GM03348 (cell line): ENCODE measurements around the gene RANBP3L.
"Not testable (repeated sequence)": the region's sequence is repeated elsewhere in the genome, so short reads cannot be mapped to it uniquely, and the experiment has no call there.

Source experiments
- DNase-seq: peaks from one replicate; pipeline ENCODE4 v3.0.0; 2012; ENCODE audit warnings: low spot score

The RANBP3L gene, protein sequence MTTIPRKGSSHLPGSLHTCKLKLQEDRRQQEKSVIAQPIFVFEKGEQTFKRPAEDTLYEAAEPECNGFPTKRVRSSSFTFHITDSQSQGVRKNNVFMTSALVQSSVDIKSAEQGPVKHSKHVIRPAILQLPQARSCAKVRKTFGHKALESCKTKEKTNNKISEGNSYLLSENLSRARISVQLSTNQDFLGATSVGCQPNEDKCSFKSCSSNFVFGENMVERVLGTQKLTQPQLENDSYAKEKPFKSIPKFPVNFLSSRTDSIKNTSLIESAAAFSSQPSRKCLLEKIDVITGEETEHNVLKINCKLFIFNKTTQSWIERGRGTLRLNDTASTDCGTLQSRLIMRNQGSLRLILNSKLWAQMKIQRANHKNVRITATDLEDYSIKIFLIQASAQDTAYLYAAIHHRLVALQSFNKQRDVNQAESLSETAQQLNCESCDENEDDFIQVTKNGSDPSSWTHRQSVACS

DNA sequence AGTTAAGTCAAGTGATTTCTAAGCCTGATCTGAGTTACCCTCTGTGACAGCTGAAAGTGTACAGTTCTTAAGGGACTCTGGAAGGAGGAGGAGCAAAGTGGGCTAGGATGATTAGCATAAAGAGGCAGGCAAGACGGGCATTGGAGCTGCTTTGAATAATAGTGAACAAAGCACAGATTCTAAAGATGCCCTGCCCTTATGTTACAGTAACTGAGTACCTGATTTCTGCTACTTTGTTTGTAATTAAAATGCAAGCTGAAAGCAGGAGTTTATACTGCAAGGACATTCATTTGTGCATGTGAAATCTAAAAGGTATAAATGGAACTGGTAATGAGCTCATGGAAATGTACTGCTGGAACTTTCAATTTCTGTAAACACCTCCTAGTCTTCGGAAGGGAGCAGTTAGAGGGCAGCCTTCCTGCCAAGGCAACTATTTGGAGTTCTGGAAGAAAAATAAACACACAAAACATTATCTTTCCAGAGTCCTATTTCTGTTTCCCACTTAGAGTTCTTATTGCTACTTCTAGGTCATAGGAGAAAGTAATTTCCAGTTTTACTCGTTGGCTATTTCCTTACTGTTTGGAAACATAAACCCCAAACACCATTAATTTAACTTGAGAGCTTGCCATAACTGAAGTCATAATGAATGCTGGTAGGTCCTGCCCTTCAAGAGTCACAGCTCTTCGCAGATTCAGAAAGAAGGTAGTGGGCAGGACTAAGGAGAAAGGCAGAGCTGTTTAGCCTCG, at the start of gene RANBP3L:
Gene RANBP3L, minus strand, starts transcription at position 45 of the 746 bp plus-strand sequence. CDS start 486 bp downstream, outside the sequence.
- DNase-seq: no peak

- no peak for DNase-seq
Observed at GRCh38 chr5:36346896-36347690, 45.4 kb upstream of the RANBP3L start.

DNA sequence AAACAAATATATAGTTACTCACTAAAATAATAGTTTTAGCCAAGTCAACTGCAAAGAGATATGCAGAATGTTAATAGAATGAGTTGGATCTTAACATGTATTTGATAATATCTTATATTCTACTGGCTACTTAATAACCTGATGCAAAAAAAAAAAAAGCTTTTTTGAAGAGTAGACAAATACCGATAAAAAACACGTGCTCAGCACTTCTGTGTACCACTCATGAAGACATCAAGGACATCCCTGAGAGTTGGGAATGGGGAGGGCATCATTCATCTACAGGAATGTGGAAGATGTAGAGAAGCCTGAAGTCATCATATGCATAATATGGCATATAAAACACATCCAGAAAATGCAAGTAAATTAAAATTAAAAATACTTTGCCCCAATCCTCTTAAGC, 43.2 kb upstream of the RANBP3L start:
- no peak for DNase-seq

GRCh38 chr5:36341720-36342119, 40.0 kb upstream of the RANBP3L start:
- DNase-seq: not testable (repeated sequence)

- DNase-seq: no peak
Observed at GRCh38 chr5:36337597-36337996, 35.9 kb upstream of the RANBP3L start.

DNA sequence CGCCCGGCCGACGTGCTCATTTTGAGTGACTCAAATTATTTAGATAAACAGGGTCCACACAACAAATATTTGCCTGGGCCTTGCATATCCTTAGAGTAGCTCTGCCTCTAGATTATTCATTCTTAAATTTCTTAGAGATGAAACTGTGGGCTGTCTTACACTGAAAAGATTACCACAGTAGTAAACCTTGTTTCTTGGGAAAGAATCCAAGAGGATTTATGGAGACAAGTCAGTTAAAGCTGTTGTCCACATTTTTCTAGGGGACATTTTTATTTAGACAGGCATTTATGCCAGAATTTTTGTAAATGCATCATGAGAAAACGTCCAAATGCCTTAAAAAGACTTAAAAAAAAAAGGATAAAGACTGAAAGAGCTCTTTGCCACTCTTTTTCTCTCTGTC, 32.6 kb upstream of the RANBP3L start:
- DNase-seq: peak; percentile 38

DNA sequence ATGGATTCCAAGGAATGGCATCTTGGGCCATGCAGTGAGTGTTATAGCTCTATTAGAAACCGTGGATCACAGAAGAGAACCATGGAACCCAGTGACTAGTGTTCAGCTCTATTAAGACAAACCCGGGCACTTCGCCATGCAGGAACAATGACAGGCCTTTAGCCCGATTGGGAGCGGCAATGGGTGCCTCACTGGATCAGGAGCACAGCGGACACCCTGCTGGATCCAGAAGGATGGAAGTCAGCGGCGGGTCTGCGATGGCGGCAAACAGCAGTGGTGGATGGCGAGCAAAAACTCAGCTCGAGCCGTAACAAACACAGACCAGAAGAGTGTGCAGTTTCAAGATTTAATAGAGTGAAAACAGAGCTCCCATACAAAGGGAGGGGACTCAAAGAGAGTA, 31.0 kb upstream of the RANBP3L start:
- DNase-seq: not testable (repeated sequence)

GRCh38 chr5:36325196-36325595, 23.5 kb upstream of the RANBP3L start:
- DNase-seq: no peak

GRCh38 chr5:36323926-36324781, 22.5 kb upstream of the RANBP3L start:
- no peak for DNase-seq

- no peak for DNase-seq
Observed at GRCh38 chr5:36312953-36313672, 11.4 kb upstream of the RANBP3L start.

- DNase-seq: no peak
Observed at GRCh38 chr5:36311956-36312355, 10.3 kb upstream of the RANBP3L start.

DNA sequence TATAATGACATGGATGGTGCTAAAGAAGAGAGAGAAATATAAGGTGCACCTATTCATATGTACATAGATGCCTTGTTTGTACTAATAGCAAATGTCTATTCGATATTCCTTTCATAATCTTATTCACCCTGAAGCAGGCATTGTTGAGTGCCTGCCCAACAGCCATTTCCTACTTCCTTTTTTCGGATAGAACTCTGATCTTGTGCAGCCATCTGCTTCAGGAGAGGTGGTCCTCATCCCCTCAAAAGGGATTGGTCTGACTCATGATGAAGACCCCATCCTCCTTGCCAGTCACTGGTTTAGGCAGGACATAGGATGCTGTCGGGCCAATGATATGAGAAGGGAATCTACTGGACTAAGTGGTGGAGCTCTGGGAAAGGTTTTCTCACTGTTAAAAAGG, 8.4 kb upstream of the RANBP3L start:
- DNase-seq: no peak

DNA sequence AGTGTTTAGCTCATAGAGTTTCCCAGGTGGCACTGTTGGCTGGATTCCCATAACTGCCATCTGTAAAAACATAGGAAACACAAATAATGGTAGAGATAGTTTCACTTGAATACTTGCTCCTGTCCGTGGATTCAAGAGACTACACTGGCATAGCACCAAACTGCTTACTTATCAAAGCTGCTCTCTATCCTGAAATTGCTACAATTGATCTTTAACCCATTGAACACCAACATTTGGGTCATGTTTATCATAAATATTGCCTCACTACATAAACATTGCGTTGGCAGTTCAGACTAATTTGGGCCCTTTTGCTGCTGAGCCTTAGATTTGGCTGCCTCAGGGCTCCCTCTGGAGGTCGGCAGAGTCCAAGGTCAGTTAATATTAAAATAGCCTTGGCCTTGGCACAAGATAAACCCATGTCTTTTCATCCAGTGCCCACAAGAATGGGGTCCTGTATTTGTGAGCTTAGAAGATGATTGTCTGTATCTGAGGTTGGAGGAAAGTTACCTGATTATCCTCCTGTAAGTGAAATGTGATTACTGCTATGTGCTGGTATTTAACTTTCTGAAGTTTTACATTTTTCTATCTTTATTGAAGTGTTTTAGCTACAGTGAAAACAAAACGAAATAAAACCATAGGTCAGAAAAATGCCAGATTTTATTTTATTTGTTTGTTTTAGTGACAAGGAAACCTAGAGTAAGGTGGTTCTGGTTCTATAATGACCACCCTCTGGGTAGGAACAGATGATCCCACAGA, 4.0 kb upstream of the RANBP3L start:
- peak; percentile 57 for DNase-seq

DNA sequence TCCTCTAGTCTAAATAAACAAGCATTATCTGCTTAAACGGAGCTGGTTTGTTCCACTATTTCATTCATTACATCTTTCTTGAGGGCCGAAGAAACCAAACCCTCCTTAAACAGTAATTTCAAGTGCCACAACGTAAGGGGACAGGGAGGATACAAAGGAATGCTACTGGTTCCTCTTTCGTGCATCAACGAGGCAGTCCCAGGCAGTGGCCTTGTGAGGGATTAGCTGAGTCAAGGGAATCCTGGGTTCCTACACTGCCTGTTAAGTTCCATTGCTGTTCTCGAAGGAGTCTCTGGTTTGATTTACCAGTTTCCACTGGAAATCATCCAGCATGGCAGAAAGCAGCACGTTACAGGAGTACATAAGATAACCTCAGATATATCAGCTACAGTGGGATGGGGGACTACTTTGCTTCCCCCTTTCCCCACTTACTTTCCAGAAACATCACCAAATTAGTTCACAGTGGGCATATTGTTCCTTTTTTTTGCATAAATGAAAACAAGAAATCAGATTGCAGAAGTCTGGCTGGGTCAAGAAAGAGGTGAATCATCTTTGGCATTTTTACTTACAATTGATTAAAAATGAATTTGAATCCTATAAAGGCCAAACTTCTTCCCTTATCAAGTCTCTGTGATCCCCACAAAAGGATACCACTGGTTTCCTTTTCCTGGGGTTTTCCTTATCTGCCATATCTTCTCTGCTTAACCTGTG, 2.5 kb upstream of the RANBP3L start:
- DNase-seq: no peak

GRCh38 chr5:36300927-36301540, 668 bp downstream of the RANBP3L start:
- peak; percentile 11 for DNase-seq

DNA sequence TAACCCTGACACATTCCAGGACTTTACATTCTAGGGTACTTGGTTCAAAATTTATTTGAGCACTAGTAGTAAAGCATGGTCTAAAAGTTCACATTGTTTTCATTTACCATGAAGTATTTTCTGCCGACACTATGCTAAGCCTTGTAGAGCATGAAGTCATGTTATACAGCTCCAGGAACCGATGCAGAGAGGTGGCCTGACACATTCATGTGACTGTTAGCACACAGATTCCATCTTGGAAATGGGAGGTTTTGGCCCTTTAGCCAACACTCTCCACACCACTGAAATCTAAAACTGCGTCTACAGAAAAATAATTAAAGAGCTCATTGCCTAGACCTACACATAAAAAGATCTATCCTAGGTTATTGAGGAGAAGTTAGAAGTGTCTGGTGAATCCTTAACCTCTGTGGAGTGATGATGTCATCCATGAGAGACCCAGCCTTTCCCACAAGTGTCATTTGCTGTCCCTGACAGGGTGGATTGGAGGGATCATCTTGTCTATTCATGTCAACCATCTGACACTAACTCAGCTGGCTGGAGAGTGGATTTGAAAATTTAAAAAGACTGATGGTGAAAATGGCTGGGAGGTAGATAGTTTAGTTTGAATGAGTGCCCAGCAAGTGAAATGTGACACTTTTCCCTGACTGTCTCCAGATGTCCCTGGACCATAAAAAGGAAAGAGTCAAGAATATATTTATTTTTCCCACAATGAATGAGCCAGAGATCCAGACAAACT, 1.3 kb downstream of the RANBP3L start:
- no peak for DNase-seq

GRCh38 chr5:36298552-36298951, 3.1 kb downstream of the RANBP3L start:
- DNase-seq: peak; percentile 73

DNA sequence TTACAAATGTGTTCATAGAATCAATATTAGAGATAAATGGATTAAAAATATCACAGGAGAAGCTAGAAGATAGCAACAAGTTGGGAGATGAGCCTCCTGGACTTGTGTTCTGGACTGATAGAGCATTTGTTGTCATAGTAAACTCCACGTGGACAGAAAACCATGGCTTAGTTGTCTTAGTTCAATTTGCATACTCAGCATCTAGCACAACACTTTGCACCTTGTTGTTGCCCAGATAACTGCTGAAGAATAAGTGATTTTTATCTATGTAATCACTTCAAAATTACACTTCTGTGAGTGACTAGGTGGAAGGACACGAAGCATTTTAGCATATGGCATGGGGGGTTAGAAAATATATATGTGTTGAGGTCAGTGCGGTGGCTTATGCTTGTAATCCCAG, 4.0 kb downstream of the RANBP3L start:
- no peak for DNase-seq
